ENCODE data around the gene VPS37B. TPM values are rescaled to one million over a fixed set of nuclear protein-coding genes. Genes with fewer than 3 reads are reported as not detected.

VPS37B gene
- polyA plus RNA-seq, 1 of the 3 experiments (the other 2 are of a cell fraction), result 41.1 TPM

DNA sequence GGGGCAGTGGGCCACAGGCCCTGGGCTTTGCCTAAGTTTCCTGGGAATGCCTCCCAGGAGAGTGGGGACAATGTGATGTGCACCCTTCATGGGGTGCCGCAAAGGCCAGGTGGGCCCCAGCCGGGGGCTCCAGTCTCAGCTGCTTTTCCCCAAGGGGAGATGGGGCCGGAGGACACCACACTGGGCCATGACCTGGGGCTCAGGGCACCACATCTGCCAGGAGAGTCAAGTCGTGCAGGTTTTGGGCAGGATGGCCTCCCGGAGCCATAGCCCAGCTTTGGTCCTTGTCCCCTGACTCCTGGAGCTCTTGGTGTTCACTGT is 48.4 kb downstream of the VPS37B start:
- Histone ChIP-seq H3K79me2 (ENCODE audit: insufficient read depth) (no peaks in the 10 kb centered on the region), H3K27me3 (ENCODE audit: insufficient read depth) (no peaks in the 10 kb centered on the region), H3K36me3 (replicated peaks in 1 of 2; ENCODE audit: control insufficient read depth in 1 of 2, insufficient read depth in 2 of 2, low read length in 1 of 2) (no peaks in the 10 kb centered on the region), H3F3A (replicated peaks; ENCODE audit: insufficient read depth) (peaks cover 5% of the 10 kb centered on the region), H3K27ac (ENCODE audit: low read depth in 2 of 2, low read length in 1 of 2) (no peak overlapping the region), H4K20me1 (ENCODE audit: insufficient read depth) (no peaks in the 10 kb centered on the region), H3K9me3 (no peaks in the 10 kb centered on the region), H3K4me3 (ENCODE audit: low read depth in 2 of 2, low read length in 1 of 2) (no peak overlapping the region), H3K4me1 (ENCODE audit: control insufficient read depth in 1 of 2, insufficient read depth in 2 of 2, low read depth in 1 of 2, low read length in 1 of 2) (peaks cover 5 to 45% of the 10 kb centered on the region in 2 experiments; a peak in 2 of 4 replicates), H3K9me2 (no peaks in the 10 kb centered on the region), H2AFZ (ENCODE audit: low read depth) (no peak overlapping the region), H3K4me2 (no peak overlapping the region), H3K9ac (no peak overlapping the region)
- DNase-seq, result no peak
- 87% methylated on average over 3 of the region's 5 CpGs for WGBS (ENCODE audit: low lambda C conversion rate)
- POLR2A ChIA-PET, result no interaction called here
- CTCF ChIA-PET, result interaction anchor here (1.1 to 6.5 kb wide), 5 partner anchors 13 to 119 kb away, joined by 3 to 45 read pairs (median 6); partner anchors contain the start of gene ABCB9
- TF ChIP-seq SMC3 (IDR thresholded peaks at IDR 0.05; ENCODE audit: low read depth, low read length) (no peak), GABPA (IDR thresholded peaks at IDR 0.05; ENCODE audit: low read depth) (no peak), NFIC (IDR thresholded peaks at IDR 0.05; ENCODE audit: borderline replicate concordance) (no peak), MEF2A (IDR thresholded peaks at IDR 0.05; ENCODE audit: borderline replicate concordance, low read depth) (no peak), YY1 (IDR thresholded peaks at IDR 0.05; ENCODE audit: low read depth) (no peak), RAD21 (IDR thresholded peaks at IDR 0.05; ENCODE audit: low read length) (no peak), MXI1 (IDR thresholded peaks at IDR 0.05; ENCODE audit: low read depth, low read length) (no peak), FOXJ3 (CRISPR knock-in tag; IDR thresholded peaks at IDR 0.05) (no peak), RCOR1 (IDR thresholded peaks at IDR 0.05; ENCODE audit: low read length) (no peak), RXRA (IDR thresholded peaks at IDR 0.05; ENCODE audit: borderline replicate concordance, low read depth) (no peak), TAF1 (IDR thresholded peaks at IDR 0.05; ENCODE audit: borderline replicate concordance, low read depth, low read length) (no peak), TEAD4 (IDR thresholded peaks at IDR 0.05; ENCODE audit: borderline replicate concordance, insufficient read depth) (no peak), POLR2AphosphoS5 (IDR thresholded peaks at IDR 0.05; ENCODE audit: low read depth, low read length) (no peak), RFX5 (IDR thresholded peaks at IDR 0.05; ENCODE audit: low read length) (no peak), TCF12 (IDR thresholded peaks at IDR 0.05) (no peak)
- TF ChIP-seq, protein P1, sequence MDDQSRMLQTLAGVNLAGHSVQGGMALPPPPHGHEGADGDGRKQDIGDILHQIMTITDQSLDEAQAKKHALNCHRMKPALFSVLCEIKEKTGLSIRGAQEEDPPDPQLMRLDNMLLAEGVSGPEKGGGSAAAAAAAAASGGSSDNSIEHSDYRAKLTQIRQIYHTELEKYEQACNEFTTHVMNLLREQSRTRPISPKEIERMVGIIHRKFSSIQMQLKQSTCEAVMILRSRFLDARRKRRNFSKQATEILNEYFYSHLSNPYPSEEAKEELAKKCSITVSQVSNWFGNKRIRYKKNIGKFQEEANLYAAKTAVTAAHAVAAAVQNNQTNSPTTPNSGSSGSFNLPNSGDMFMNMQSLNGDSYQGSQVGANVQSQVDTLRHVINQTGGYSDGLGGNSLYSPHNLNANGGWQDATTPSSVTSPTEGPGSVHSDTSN (IDR thresholded peaks at IDR 0.05), result no peak
- TF ChIP-seq, protein P2, sequence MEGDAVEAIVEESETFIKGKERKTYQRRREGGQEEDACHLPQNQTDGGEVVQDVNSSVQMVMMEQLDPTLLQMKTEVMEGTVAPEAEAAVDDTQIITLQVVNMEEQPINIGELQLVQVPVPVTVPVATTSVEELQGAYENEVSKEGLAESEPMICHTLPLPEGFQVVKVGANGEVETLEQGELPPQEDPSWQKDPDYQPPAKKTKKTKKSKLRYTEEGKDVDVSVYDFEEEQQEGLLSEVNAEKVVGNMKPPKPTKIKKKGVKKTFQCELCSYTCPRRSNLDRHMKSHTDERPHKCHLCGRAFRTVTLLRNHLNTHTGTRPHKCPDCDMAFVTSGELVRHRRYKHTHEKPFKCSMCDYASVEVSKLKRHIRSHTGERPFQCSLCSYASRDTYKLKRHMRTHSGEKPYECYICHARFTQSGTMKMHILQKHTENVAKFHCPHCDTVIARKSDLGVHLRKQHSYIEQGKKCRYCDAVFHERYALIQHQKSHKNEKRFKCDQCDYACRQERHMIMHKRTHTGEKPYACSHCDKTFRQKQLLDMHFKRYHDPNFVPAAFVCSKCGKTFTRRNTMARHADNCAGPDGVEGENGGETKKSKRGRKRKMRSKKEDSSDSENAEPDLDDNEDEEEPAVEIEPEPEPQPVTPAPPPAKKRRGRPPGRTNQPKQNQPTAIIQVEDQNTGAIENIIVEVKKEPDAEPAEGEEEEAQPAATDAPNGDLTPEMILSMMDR (IDR thresholded peaks at IDR 0.05), result no peak
- TF ChIP-seq, protein P3, sequence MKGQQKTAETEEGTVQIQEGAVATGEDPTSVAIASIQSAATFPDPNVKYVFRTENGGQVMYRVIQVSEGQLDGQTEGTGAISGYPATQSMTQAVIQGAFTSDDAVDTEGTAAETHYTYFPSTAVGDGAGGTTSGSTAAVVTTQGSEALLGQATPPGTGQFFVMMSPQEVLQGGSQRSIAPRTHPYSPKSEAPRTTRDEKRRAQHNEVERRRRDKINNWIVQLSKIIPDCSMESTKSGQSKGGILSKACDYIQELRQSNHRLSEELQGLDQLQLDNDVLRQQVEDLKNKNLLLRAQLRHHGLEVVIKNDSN (IDR thresholded peaks at IDR 0.05; ENCODE audit: borderline replicate concordance, low read depth), result no peak

Measured in SK-N-SH (cell line).